IMR-90 (cell line): Measurements from ENCODE around the gene TLR1.

Experiments
- TF ChIP-seq, protein P1 (sequence below): conservative IDR thresholded peaks from 2 replicates; pipeline ENCODE4 v1.5.1; 2012; ENCODE audit warnings: mild to moderate bottlenecking, low read depth, low read length, improper control_type of control experiment
- TF ChIP-seq, protein P2 (sequence below): fragments of 150-350 bp; IDR thresholded peaks from 2 replicates; pipeline ENCODE4 v1.6.1; 2017; ENCODE audit warnings: mild to moderate bottlenecking, antibody characterized with exemption, low read length, low read depth

DNA sequence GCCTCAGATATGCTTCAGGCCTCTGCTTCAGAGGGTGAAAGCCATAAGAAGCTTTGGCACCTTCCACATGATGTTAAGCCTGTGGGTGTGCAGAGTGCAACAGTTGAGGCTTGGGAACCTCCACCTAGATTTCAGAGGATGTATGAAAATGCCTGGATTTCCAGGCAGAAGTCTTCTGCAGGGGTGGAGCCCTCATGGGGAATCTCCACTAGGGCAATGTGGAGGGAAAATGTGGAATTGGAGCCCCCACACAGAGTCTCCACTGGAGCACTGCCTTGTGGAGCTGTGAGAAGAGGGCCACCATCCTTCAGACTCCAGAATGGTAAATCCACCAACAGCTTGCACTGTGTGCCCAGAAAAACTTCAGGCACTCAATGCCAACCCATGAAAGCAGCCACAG, 57.0 kb downstream of the TLR1 start:
- TF ChIP-seq, protein P1, sequence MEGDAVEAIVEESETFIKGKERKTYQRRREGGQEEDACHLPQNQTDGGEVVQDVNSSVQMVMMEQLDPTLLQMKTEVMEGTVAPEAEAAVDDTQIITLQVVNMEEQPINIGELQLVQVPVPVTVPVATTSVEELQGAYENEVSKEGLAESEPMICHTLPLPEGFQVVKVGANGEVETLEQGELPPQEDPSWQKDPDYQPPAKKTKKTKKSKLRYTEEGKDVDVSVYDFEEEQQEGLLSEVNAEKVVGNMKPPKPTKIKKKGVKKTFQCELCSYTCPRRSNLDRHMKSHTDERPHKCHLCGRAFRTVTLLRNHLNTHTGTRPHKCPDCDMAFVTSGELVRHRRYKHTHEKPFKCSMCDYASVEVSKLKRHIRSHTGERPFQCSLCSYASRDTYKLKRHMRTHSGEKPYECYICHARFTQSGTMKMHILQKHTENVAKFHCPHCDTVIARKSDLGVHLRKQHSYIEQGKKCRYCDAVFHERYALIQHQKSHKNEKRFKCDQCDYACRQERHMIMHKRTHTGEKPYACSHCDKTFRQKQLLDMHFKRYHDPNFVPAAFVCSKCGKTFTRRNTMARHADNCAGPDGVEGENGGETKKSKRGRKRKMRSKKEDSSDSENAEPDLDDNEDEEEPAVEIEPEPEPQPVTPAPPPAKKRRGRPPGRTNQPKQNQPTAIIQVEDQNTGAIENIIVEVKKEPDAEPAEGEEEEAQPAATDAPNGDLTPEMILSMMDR: no peak
- TF ChIP-seq, protein P2, sequence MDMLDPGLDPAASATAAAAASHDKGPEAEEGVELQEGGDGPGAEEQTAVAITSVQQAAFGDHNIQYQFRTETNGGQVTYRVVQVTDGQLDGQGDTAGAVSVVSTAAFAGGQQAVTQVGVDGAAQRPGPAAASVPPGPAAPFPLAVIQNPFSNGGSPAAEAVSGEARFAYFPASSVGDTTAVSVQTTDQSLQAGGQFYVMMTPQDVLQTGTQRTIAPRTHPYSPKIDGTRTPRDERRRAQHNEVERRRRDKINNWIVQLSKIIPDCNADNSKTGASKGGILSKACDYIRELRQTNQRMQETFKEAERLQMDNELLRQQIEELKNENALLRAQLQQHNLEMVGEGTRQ: no peak
